ENCODE measurements around the gene ANAPC4.

GRCh38 chr4:25448379-25449109 lies 71.5 kb downstream of the ANAPC4 start:
- TF ChIP-seq GATA1 (IDR thresholded peaks at IDR 0.05; ENCODE audit: low read depth, low read length) (no peak), POLR2A (IDR thresholded peaks at IDR 0.05; ENCODE audit: low read length) (no peak)
